GM18498 (cell line): ENCODE data around the gene AQP7.
"Not testable (repeated sequence)": the region's sequence is repeated elsewhere in the genome, so short reads cannot be mapped to it uniquely, and the experiment has no call there.

Experiments
- ATAC-seq: cut with Tn5 transposase; IDR thresholded peaks from one replicate; pipeline ENCODE4 v1.9.1; 2021; ENCODE audit warnings: mild to moderate bottlenecking, moderate library complexity; ENCODE audit not compliant: unreplicated experiment

The AQP7 gene

DNA sequence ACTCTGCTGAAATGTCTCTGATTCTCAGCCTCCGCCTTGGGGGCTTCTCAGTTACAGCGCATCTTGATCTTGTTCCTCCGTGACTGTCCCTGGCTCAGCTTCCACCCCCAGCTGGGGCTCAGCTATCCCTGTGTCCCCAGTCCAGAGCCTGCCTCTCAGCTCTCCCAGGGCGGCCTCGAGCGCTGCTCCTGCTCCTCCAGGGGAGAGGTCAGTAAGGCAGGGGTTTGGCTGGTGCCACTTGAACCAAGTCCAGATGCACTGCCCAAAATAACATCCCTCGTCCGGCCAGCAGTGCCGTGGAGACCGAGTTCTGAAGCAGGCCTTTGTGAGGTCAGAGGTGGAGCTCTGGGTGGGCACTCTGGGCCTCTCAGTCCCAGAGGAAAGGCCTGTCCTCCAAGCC, at the start of gene AQP7:
TSS of gene AQP7 (minus strand) at position 198 of the 400 bp plus-strand sequence. CDS start 1,306 bp downstream, outside the sequence.
- not testable (repeated sequence) for ATAC-seq

DNA sequence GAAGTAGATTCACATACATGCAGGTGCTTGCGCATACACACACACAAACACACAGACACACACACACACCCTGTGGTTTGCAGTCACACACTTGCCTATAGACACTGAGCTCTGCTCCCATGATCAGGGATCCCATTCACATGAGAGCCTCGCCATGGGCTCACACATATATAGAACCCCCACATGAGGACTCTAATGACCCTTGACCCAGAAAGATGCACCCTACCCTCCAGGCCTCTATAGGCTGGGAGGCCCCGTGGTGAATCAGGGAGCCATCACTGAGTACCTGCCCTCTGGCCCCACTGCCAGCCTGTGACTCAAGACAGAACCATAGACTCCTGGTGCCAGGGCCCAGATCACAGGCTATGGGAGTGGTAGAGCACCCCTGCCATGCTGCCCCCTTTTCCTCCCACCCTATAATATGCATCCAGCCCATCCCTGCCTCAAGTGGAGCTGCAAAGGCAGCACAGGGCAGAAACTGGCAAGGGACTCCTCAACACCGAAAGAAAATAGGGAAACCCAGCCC, 48.3 kb upstream of the AQP7 start:
- no peak for ATAC-seq

DNA sequence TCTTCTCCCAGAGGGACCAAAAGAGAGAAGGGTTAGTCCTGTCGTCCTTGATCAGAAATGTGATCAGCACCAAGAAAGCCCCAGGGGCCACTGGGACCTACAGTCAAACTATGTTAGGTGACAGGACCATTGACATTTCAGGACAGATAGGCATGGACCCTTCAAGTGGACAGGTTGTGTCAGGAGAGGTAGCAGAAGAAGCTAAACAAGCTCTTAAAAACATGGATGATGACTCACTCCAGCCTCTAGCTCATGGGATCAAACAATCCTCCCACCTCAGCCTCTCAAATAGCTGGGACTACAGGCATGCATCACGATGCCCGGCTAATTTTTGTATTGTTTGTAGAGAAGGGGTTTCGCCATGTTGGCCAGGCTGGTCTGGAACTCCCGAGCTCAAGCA, 47.3 kb upstream of the AQP7 start:
- no peak for ATAC-seq

DNA sequence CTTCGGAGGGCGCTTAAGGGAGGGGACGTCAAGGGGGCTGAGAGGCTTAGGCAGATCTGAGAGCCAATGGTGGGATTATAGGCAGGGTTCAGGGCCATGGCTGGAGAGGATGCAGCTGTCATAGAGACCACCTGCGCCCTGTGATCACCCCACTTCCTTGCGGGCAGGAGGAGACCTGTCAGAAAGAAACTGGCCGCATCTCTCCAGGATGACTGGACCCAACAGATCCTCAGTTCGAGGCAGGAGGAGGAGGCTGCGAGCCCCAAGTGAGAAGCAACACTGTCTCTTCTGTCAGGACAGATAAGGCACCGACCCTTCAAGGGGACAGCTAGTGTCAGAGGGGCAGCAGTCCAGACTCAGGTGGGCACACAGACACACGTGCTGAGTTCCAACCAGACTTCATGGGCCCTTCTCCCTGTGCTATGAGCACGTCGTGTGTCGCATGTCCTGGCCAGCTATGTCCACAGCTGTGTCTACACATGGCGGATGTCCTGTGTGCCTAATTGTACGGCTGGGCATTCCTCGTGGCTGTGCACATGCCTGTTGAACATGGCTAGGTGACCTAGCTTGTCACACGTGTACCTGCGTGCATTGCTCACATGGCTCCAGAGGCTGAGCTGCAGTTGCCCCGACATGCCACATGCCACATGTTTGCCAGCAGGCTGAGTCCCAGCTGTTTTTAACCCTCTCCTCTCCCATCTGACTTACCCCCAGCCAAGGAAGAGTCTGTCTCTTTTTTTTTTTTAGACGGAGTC, 45.6 kb upstream of the AQP7 start:
- ATAC-seq: no peak

DNA sequence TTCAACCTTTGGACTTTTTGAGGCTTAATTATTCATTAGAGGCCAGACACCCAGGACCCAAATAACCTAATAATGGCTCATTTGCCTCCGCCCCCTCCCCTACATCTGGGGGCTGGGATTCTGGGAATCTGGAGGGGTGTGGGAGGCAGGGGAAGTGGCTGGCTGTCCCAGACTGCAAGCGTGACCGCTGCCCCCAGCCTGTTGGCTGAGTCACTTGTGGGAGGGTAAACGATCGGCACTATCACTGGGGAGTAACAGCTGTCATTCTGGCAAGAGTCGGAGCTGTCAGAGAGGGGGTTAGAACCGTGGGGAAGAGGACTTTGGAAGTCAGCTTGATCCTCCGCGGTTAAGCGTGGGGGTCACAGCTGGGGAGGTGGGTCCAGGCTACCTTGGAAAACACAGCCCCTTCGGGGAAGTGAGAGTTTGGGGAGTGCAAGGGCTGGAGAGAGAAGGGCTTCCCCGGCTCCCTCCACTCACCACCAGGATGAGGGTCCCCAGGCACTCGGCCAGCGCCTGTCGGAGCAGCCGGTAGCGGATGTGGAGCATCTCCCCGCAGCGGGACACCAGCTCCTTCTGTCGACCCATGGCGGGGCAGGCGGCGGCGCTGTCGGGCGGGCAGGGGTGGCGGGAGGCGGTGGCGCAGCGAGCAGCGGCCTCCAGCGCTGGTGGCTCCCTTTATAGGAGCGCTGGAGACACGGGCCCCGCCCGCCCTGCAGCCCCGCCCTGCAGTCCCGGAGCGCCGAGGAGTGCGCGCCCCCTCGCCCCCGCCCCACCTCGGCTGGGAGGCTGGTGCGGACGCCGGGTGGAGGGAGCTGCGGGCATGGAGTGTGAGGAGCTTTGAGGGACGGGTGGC, 44.8 kb upstream of the AQP7 start, which contains the start of gene AQP3:
TSS of gene AQP3 (minus strand) at position 648 of the 853 bp plus-strand sequence. CDS start at position 585, 63 bp downstream.
- ATAC-seq: peak; percentile 44

DNA sequence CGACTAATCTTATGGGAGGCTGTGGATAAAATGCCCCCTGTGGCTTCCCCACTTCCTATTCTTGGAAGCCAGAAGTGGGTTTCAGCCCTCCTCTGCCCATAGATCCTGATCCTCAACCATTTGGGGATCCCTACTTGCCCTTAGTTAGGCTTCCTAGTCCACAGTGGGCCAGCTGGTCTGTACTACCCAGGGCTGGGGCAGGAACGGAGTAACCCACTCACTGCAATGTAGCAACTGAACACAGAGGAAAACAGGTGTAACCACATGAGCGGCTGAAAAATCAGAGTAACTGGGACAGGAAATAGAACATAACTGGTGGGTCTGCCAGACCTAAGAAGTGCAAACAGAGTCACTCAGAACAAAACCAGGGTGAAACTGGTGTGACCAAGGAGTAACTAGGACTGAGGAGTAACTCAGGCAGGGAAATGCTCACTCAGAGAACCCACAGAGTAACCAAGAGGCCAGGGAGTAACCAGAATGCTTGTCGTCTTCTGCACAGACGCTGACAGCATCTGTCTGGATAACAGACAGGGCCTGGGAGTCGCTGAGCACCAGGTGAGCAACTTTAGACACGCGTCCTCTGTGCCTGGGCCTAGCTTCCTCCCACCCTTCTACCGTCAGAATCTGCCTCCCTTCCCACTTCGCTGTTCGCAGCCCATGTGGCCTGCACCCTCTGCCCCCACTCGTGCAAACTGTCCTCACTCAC, 44.0 kb upstream of the AQP7 start:
- peak; percentile 84 for ATAC-seq

DNA sequence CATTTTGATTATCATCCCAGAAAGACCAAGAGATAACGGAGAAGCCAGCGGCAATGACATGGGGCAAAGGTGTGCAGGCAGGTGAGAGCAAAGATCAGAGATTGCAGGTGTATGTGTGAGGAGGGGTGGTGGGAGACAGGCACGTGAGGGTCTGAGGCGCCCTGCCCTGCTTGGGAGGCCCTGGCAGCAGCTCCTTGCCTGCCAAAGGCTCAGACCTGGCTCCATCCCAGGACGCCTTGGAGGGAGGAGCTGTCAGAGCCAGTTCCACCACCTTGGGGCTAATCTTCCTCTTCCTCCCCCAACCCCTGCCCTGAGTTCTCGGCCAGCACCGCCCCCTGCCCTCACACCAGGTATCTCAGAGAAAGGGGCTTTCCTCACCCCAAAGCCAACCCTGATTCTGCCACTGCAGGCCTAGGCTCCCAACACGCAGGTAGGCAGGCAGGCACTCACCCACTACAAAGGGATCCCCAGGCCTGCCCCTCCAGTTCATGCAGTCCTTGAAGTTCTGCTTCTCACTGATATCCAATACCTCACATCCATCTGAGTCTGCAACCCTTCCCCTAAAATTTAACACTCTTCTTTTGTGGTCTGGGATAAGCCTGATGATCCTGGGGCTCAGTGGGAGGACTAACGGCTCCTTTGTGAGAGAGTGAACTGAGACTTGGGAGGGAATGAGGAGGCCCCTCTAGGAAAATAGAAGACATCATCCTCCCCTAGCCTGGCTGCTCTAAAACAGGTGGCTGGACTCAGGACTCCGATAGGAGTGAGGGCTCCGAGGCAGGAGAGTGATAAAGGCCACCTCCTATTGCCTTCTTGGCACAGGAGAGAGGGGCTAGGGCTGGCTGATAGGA, 43.2 kb upstream of the AQP7 start:
- ATAC-seq: no peak

DNA sequence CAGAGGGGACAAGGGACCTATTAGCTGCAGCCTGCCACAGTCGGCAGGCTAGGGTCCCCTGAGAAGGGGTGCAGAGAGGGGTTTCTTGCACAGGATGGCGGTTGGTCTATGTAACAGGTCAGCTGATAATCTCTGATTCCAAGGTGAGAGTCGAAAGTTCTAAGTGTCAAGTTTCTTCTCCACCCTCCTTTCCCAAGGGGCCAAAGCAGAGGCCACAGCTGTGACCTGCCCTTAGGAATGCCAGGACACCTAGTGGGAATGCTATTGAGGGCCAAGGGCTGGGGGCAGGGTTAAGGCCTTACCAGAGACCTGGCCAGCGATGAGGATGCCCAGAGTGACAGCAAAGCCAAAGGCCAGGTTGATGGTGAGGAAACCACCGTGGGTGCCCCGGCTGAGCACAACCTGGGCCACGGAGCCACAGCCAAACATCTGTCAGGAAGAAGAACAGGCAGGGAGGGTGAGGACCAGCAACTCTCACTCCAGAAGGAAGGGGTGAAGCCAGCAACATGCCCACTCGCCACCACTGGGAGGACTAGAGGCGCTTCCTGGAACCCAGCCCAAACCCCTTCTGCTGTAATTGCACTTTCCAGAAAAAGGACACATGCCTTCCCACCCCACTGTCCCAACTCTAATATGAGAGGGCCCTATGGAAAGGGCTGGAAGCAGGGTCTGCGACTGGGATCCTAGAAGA, 41.2 kb upstream of the AQP7 start:
- no peak for ATAC-seq

DNA sequence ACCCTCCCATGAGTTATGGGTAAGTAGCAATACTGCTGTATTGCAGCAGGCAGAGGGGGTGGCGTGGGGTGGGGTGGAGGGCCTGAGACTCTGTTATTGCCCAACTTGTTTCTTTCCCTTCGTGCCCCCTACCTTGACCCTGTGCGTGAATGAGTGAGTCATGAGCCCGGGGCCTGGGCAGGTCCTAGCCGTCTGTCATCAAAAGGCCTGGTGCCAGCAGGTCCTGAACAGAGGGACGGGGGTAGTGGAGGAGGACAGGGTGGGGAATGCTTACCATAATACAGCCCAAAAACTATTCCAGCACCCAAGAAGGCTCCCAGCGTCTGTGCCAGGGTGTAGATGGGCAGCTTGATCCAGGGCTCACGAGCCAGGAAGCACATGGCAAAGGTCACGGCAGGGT, 40.7 kb upstream of the AQP7 start:
- no peak for ATAC-seq

DNA sequence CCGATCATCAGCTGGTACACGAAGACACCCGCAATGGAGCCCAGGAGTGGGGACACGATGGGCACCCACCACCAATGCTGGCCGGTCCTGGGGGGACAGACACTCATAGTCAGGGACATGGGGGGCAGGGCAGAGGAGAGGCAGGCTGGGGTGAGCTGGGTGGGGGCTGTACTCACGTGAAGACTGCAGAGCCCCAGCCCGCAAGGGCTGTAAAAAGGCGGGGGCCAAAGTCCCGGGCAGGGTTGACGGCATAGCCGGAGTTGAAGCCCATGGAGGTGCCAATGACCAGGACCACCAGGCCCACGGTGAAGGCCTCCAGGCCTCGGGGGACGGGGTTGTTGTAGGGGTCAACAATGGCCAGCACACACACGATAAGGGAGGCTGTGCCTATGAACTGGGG, 39.8 kb upstream of the AQP7 start:
- ATAC-seq: no peak

DNA sequence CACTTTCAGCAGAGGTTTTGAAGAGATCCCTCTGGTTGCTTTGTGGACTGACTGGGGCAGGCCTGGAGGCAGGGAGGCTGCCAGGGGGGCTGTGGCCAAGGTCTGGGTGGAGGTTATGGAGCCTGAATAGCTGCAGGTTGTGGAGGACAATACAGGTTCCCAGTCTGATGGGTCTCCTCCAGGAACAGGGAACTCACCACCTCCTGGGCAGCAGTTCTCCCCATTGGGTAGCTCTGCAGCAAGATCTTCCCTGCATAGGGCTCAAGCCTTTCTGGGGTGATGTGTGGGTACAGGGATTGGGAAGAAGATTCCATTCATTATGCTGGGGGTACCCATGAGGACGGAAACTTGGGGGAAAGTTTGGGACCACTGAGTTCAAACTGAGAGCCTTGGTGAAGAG, 38.2 kb upstream of the AQP7 start:
- ATAC-seq: no peak

DNA sequence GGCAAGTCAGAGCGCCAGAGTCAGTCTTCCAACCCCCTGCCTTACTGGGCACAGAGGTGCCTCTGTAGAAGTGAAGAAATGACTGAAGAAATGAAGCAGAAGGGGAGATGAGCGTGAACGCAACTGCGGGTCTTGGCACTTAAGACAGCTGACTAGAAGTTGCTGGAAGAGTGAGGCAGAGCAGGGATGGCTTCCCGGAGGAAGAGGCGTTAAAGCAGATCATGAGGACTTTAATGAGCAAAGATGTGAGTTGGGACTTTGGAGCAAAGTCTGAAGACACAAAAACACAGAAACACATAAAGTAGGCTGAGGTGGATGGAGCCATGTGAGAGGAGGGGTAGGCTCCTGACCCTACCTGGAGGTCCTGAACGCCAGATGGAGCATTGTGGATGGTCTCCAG, 37.8 kb upstream of the AQP7 start:
- ATAC-seq: no peak

DNA sequence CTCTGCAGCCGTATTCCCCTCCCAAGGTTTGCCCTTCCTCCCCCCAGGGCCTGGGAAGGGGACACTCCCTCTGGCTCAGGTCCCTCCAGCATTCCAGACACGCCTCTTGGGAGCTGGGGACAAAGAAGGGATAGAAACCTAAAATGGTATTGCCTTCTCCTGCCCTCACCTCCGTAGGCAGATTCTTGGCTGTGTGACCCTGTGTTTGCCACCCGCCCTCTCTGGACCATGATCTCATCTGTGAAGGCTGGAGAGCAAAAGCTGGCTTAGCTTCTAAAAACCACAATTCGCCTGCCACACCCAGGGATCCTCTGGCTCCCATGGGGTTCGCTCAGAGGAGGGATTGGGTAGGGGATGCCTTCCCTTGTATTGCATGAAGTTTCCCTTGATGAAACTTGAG, 37.4 kb upstream of the AQP7 start:
- ATAC-seq: no peak

DNA sequence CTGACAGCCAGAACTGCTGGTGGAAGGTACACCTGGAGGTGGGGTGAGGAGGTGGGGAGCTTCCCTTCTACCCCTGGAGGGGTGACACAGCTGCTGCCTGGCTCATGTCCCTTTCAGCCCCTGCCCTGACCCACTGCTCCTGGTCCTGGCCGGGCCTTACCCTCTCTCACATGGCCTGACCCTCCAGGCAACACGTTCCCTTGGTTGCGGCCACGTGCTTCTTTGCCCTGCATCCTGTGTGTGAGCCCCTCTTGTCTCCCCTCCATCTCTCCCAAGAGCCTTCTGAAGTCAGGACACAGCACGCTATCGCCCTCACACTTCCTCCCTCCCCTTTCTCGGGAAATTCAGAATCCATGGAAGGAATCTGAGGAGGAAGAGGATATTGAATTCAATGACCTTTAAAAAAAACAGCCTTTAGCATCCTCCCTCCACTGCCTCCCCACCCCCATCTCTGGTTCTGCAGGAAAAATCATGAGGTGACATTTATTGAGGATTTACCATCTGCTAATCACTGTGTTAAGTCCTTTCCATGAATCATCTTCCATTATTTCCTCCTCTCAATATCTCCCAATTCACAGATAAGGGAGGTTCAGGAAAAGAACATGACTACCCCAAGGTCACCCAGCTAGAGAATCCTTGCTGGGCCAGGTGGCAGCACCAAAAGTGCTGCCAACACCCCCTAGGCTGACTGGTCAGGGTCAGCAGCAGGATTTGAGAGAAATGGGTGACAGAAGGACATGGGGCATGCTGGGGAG, 36.7 kb upstream of the AQP7 start:
- ATAC-seq: no peak

DNA sequence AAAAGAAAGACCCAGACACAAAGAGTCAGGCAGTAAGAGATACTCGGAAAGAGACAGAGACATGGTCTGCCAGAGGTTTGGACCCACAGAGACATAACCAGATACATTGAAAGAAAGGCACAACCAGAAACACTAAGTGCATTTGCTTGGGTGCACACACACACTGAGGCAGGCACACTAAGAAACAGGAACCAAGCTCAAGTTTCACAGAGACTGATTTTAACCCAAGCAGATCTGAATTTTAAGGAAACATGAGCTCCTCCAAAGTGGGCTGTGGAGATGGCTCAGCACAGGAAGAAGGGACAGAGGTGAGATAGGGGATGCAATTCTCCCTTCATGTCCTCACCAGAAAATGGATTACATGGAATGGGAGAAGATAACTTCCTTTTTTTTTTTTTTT, 35.5 kb upstream of the AQP7 start:
- no peak for ATAC-seq

DNA sequence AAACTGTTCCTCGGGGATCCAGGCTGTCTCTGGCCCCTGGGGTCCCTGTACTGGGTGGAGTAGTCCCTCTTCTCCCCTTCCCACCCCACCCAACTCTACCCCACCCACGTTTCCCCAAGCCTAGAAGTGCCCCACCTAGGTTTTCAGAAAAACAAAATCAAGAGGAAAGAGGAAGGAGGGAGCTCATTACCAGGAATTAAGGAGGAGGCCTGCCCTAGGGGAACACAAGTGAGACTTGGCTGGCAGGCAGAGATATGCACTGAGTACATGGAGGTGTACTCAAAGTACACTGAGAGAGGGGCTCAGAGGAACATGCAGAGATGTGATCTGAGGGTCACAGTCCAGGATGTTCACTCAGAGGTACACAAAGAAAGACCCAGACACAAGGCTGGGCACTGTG, 34.8 kb upstream of the AQP7 start:
- no peak for ATAC-seq

DNA sequence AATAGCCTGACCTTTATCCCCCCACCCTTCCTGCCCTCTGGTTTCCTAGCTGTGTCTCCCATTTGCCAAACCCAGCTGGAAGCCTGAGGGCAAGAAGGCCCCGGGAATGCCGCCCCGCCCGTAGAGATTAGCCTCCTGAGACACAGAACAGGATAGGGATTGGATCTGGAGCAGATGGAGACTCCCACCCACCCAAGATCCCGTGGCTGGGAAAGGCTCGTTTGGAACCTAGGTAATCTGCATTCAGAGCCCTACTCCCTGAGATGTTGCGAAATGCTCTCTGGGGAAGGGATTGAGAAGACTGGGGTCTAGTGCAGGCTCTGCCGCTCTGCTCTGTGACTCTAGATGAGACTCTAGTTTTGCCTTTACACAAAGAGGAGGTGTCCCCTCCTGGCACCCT, 34.1 kb upstream of the AQP7 start:
- no peak for ATAC-seq

DNA sequence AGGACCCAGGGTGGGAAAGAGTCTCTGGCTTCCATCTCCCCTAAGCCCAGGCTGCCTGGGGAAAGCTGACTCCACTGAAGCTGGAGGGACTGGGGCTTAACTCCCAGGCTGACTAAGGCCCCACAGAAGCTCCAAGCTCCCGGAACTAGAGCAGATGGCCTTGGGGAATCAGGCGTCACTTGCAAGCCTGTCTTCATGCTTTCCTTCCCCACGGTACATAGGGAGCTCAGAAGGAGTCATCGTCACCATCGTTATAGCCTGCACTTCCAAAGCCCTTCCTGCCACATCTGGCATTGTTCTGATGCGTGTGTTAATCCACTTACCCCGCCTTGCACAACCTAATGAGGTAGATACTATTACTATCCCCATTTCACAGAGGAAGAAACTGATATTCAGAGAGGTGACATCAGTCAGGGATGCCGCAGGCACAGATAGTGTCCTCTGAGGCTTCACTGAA, 33.5 kb upstream of the AQP7 start:
- ATAC-seq: no peak
